ENCODE results near the gene NRGN.
"Not testable (repeated sequence)": the region's sequence is repeated elsewhere in the genome, so short reads cannot be mapped to it uniquely, and the experiment has no call there.

NRGN gene

DNA sequence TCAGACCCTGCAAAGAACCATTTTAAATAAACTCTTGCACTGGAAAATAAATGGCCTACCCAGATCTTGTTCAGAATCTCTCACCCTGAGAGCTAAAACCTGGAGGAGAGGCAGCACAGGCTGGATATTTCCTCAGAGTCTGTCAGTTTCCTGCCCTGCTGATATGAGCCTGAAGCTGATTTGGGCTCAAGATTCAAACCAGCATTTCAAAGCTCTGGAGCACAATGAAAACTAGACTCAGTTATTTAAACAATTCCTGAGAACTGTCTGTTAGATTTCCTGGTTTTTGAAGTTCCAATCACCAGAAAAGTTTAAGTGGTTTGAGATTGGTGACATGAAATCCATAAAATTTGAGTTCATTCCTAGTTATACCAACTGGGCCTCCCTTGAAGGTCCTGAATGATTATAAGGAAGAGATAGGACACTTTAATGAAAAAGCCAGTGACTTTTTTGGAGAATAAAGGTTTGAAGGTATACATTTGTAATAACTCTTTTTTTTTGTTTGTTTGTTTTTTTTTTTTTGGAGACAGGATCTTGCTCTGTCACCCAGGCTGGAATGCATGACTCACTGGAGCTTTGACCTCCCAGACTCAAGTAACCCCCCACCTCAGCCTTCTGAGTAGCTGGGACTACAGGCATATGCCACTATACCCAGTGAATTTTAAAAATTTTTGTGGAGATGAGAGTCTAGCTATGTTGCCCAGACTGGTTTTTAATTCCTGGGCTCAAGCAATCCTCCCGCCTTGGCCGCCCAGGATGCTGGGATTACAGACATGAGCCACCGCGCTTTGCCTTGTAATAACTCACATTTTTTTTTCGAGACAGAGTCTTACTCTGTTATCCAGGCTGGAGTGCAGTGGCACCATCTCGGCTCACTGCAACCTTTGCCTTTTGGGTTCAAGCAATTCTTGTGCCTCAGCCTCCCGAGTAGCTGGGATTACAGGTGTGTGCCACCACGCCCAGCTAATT, 30.3 kb downstream of the NRGN start:
- no peak for DNase-seq (ENCODE audit: insufficient read length)
- TF ChIP-seq TAF1 (IDR thresholded peaks at IDR 0.05; ENCODE audit: borderline replicate concordance, low read depth, low read length) (no peak), POLR2A (IDR thresholded peaks at IDR 0.05; ENCODE audit: low read depth, low read length) (no peak), POLR2AphosphoS5 (IDR thresholded peaks at IDR 0.05; ENCODE audit: low read depth, low read length) (no peak)
- no peak for FAIRE-seq

DNA sequence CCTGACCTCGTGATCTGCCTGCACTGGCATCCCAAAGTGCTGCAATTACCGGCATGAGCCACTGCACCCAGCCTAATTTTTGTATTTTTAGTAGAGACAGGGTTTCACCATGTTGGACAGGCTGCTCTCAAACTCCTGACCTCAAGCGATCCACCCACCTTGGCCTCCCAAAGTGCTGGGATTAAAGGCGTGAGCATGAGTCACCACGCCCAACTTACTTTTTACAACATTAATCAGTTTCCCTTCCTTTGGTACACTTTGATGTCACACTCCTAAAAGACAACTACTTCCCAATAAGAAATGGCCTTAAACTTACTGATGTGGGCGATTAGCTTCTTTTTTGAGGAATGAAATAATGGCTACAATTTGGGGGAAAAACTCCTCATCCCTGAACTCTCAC, 31.2 kb downstream of the NRGN start:
- FAIRE-seq; DNase-seq (ENCODE audit: insufficient read length): not testable (repeated sequence)

DNA sequence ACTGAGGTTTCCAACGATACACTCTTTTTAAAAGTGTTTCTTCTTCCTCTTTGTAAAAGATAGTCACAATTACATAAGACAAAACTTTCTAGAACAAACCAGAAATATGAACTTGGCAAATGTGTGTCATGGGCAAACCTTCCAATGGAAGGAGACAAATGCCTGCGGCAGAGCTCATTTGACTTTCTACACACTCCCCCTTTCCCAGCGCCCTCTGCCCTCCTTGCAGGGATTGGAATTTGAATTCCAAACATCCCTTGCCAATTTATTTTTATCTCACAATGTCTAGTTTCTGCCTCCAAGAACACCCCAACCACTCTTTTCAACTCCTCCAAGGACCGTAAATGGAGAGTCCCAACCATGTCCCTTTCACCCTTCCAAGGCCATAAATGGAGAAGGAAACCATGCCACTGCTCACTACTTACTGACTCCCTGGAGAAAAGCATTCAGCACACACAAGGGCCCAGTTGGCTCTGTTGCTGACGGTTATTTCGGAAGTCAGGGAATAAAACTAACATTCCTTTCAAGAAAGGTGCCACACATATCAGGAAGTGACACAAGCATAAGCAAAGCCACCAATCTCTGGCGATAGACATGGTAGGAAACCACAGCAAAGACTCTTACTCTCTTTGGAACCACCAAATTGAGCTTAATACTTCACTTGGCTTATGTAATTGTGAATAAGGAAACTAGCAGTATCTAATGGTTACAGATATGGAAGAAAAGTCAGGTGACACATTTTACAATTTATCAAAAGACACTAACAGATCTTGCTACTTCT, 37.3 kb downstream of the NRGN start:
- TF ChIP-seq TAF1 (IDR thresholded peaks at IDR 0.05; ENCODE audit: borderline replicate concordance, low read depth, low read length) (no peak), POLR2A (IDR thresholded peaks at IDR 0.05; ENCODE audit: low read depth, low read length) (no peak), POLR2AphosphoS5 (IDR thresholded peaks at IDR 0.05; ENCODE audit: low read depth, low read length) (no peak)
- DNase-seq (ENCODE audit: insufficient read length) (no peak), FAIRE-seq (no peak)

DNA sequence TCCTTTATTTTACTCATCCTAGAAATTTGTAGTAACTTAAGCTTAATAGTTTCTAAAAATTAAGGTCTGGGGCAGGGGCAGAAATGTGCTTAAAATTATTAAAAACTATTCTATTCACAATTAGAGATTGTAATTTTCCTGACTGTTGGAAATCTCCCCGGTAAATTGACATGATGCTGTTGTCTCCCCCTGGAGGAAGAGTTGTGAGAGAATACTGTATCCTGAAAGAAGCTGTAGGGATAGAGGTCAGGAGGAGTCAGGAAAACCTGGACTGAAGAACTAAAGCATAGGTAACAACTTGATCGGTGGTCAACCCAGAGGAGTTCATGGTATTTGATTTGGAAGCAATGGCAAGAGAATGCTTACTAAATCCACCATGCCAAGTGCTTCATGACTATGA, 38.5 kb downstream of the NRGN start:
- DNase-seq (ENCODE audit: insufficient read length): no peak
- no peak for FAIRE-seq
- no peak for TF ChIP-seq POLR2A (IDR thresholded peaks at IDR 0.05; ENCODE audit: low read depth, low read length)
- TF ChIP-seq TAF1 (IDR thresholded peaks at IDR 0.05; ENCODE audit: borderline replicate concordance, low read depth, low read length): no peak
- TF ChIP-seq POLR2AphosphoS5 (IDR thresholded peaks at IDR 0.05; ENCODE audit: low read depth, low read length): no peak

DNA sequence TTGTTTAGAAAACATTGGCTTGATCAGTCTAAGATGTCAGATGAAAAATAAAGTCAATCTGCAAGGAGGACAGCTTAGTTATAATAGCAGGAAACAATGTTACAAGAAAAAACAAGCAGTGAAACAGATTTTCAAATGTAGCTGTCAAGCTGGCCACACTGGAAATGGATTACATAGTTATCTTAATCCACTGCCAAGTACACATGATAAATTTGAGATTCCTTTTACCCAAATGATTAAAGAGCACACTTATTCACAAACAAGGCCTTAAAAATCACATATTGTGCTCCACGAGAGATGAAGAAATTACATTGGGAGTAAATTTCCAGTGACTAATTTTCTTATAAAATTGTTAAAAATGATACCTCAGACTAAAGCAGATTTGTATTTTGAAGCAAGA, 39.8 kb downstream of the NRGN start:
- TF ChIP-seq TAF1 (IDR thresholded peaks at IDR 0.05; ENCODE audit: borderline replicate concordance, low read depth, low read length): no peak
- TF ChIP-seq POLR2AphosphoS5 (IDR thresholded peaks at IDR 0.05; ENCODE audit: low read depth, low read length): no peak
- TF ChIP-seq POLR2A (IDR thresholded peaks at IDR 0.05; ENCODE audit: low read depth, low read length): no peak
- DNase-seq (ENCODE audit: insufficient read length): no peak
- FAIRE-seq: peak; percentile 51

DNA sequence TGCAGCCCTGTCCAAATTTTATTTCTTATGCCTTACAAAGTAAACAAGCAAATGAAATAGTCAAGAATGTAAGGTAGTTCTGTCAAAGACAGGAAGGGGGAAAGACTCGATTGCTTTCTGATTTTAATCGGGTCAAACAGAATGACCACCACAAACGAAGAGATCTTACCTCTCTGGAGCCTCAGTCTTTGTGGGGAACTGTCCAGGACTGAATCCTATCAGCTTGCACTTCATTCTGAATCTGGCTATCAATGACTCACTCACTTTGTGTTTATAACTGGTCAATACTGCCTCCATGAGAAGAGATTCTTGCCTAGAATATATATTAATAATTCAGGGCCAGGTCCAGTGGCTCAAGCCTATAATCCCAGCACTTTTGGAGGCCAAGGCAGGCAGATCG, 43.3 kb downstream of the NRGN start:
- FAIRE-seq (no peak), DNase-seq (ENCODE audit: insufficient read length) (no peak)
- no peak for TF ChIP-seq POLR2AphosphoS5 (IDR thresholded peaks at IDR 0.05; ENCODE audit: low read depth, low read length)
- no peak for TF ChIP-seq TAF1 (IDR thresholded peaks at IDR 0.05; ENCODE audit: borderline replicate concordance, low read depth, low read length)
- no peak for TF ChIP-seq POLR2A (IDR thresholded peaks at IDR 0.05; ENCODE audit: low read depth, low read length)

DNA sequence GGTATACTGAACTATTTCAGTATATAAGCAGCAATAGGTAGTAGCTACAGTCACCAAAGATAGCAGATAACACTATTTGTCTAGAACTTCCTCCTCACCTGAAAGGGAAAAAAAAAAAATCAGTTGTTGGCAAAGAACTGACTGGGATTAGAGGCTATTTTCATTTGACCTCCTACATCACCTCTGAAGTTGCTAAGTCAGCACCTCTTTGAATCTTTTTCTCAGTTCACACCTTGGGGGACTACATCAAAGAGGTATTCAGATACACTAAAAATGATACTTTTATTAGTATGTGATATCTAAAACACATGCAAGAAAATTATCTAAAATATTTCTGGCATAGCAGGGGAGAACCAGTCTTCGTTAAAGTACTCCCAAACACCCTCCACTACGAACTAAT, 44.3 kb downstream of the NRGN start:
- DNase-seq (ENCODE audit: insufficient read length): no peak
- no peak for FAIRE-seq
- TF ChIP-seq TAF1 (IDR thresholded peaks at IDR 0.05; ENCODE audit: borderline replicate concordance, low read depth, low read length) (no peak), POLR2AphosphoS5 (IDR thresholded peaks at IDR 0.05; ENCODE audit: low read depth, low read length) (no peak), POLR2A (IDR thresholded peaks at IDR 0.05; ENCODE audit: low read depth, low read length) (no peak)

DNA sequence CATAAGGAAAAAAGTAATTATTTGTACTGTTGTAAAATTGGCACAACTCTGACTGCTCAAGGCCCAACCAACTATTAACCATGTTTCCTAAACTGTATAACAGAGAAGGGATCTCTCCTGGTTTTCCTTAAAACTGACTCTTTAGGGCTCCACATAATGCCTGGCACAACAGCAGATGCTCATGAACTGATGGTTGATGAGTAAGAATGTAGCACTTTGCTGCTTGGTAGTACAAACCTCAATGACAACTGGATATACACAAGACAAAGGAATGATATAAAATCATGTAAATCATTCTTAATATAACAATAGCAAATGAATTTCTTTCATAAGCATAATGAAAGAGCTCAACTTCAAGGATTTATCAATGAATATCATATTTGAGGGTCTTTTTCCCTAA, 48.8 kb downstream of the NRGN start:
- FAIRE-seq (peak; percentile 5), DNase-seq (ENCODE audit: insufficient read length) (no peak)
- TF ChIP-seq POLR2AphosphoS5 (IDR thresholded peaks at IDR 0.05; ENCODE audit: low read depth, low read length) (no peak), TAF1 (IDR thresholded peaks at IDR 0.05; ENCODE audit: borderline replicate concordance, low read depth, low read length) (no peak), POLR2A (IDR thresholded peaks at IDR 0.05; ENCODE audit: low read depth, low read length) (no peak)

DNA sequence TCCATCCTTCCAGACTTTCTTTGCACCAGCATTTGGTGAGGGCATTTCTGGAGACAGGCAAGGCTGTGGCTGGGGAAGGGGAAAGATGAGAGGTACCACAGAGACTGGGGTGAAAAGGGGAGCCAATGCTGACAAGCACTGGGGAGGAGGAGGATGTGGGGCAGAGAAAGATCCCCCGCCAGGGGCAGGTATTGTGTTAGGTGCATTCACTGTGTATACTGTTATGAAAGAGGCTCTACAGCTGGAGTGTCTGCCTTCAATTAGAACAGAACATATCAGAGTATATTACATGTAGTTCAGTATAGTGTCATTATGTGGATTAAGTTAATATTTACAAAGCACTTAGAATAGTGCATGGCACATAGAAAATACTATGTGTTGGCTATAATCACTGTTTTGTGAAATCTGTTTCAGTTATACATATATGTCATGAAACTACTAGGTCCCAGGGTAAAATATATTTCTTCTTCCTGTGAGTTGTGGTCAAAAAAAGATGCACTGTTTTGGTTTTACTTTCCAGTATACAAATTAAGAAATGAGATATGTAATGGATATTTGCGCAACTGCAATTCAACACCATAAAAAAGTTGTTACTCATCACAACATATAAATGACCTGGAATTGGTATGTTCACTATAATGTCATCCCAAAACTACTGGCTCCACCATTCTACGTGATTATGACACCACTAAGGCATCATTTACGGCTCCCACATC, 52.0 kb downstream of the NRGN start:
- FAIRE-seq (peak; percentile 54), DNase-seq (ENCODE audit: insufficient read length) (no peak)
- no peak for TF ChIP-seq POLR2AphosphoS5 (IDR thresholded peaks at IDR 0.05; ENCODE audit: low read depth, low read length)
- TF ChIP-seq TAF1 (IDR thresholded peaks at IDR 0.05; ENCODE audit: borderline replicate concordance, low read depth, low read length): no peak
- no peak for TF ChIP-seq POLR2A (IDR thresholded peaks at IDR 0.05; ENCODE audit: low read depth, low read length)

DNA sequence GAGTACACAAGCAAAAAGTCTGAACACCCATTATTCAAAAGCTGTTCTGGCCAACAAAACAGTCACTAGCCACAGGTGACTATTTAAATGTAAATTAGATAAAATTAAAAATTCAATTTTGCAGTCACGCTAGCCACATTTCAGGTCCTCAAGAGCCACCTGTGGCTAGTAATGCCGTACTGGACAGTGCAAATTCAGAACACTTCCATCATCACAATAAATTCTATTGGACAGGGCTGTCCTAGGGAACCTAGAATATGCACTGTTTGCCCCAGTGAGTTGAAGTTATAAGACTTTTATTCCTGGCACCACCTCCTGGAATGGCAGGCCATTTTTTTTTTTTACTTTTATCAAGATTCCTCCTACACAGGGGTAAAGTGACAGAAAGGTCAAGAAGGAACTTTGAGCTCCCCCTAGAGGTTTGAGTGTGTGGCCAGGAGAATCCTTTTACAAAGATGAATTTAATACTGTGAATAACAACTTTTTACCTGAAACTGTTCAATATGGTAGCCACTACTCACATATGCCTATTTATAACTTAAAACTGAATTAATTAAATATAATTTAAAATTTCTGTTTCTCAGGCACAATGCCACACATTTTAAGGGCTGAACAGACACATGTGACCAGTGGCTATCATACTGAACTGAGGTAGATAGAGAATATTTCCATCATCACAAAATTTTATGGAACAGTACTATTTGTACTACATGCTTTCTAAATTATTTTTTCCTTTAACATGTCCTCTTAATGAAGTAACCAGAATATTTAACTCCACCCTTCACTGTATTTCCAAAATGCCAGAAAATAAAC, 53.9 kb downstream of the NRGN start:
- TF ChIP-seq POLR2A (IDR thresholded peaks at IDR 0.05; ENCODE audit: low read depth, low read length): no peak
- no peak for TF ChIP-seq TAF1 (IDR thresholded peaks at IDR 0.05; ENCODE audit: borderline replicate concordance, low read depth, low read length)
- no peak for TF ChIP-seq POLR2AphosphoS5 (IDR thresholded peaks at IDR 0.05; ENCODE audit: low read depth, low read length)
- DNase-seq (ENCODE audit: insufficient read length): peak; percentile 5
- peak; percentile 88 for FAIRE-seq

DNA sequence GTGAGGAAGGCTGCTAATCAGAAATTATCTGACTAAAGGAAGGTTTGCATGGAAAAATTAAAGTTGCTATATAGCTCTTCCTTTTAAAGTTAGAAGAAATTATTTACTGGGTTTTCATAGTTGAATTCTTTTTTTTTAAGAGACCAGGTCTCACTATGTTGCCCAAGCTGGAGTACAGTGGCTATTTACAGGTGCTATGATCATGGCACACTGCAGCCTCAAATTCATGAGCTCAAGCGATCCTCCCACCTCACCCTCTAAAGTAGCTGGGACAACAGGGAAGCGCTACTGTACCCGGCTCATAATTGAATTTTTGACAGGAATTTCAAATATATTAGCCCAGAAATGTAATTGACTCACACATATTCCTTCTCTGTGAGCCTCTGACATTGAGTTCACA, 56.6 kb downstream of the NRGN start:
- FAIRE-seq (no peak), DNase-seq (ENCODE audit: insufficient read length) (no peak)
- TF ChIP-seq TAF1 (IDR thresholded peaks at IDR 0.05; ENCODE audit: borderline replicate concordance, low read depth, low read length) (no peak), POLR2AphosphoS5 (IDR thresholded peaks at IDR 0.05; ENCODE audit: low read depth, low read length) (no peak), POLR2A (IDR thresholded peaks at IDR 0.05; ENCODE audit: low read depth, low read length) (no peak)
